Stimulated activated CD8-positive, alpha-beta memory T cell treated with anti-CD3 and anti-CD28 coated beads, Interleukin-12 subunit alpha, Interleukin-12 subunit beta, amount 100 ng/mL, for 4 hours (primary cell): ENCODE results near the gene KRTAP26-1.

Experiments used
- DNase-seq: peaks from one replicate; pipeline ENCODE4 v3.0.0-alpha.2; 2020; ENCODE audit warnings: low read depth

The KRTAP26-1 gene

DNA sequence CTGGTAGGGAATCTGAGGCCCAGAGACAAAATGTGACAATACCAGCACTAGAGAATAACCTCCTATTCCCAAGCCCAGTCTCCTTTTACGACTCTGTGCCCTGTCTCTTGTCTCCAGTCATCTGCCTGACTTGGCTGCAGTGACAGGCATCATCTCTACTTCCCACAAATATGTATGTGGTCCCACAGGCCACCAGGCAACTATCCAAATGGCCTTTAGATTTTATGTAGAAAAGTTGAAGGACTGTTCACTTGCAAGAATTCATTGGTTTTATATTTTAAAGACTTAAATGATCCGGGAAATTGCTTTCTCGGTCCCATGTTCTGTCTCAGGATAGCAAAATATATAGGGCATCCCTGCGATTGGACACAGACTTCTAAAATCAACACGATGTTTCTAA is 49.0 kb downstream of the KRTAP26-1 start:
- DNase-seq, result no peak

DNA sequence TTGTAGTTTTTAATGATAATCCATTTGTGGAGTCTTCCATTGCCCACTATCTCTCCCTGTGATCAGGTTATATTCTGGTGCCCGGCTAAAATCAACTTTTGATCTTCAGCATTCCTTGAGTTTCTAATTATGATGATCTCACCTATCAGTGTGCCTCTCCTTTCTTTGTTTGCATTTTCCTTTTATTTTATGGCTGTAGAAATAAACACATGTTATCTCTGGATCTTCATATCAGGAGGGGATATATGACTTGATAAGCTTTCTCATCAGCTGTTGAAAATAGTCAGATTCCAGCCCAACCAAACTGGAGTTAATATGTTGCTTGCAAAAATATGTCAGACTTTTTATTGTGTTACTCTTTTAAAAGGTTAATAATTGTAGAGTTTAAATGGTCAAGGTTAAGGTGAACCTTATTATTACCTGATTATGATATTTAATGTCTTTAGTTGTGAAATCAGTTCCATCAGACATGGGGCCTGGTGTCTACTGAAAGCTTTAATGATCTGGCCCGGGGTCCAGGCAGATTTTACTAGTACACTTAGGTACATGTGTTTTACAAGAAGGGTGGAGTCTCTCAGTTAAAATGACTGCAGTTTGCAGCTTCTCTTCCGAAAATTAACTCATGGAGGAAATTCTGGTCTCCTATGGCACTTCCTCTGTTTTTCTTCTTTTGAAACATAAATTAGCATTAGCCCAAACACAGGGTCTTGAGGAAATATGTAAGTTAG is 50.1 kb downstream of the KRTAP26-1 start:
- no peak for DNase-seq
